Astrocyte of the spinal cord (primary cell): ENCODE data around the gene RBM14.
"Not testable (repeated sequence)": the region's sequence is repeated elsewhere in the genome, so short reads cannot be mapped to it uniquely, and the experiment has no call there.

Experiments
- DNase-seq: peaks from one replicate; pipeline ENCODE4 v3.0.0; 2011; ENCODE audit warnings: low read depth, low spot score
- H3K4me3 ChIP-seq: 2 replicates; pipeline ENCODE4 v1.5.1; 2011; ENCODE audit warnings: low read depth, mild to moderate bottlenecking, low read length, moderate library complexity
- in situ Hi-C: cut with HindIII; loops from 2 replicates; pipeline ENCODE4 v1.10.0; 2017; ENCODE audit warnings: low sequenced_read_pairs
- TF ChIP-seq, protein P1 (sequence below): IDR thresholded peaks from 2 replicates; pipeline ENCODE4 v1.5.1; 2012; ENCODE audit warnings: low read depth, mild to moderate bottlenecking, low read length, inconsistent platforms

Gene RBM14

DNA sequence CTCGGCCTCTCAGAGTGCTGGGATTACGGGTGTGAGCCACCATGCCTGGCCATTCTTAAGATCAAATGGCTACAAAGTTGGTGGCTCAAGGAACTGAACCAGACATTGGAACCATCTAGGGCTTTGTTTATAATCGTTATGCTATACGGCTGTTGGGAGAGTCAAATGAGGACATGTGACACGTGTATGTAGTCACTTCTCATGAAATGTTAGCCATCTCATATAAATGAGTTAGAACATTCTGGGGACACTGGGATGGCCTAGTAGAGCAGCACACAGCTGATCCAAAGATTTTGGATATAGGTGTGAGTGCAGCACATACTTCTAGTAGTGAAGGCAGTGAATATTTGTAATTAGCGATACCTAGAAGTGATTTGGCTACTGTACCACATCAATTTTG is 15.5 kb downstream of the RBM14 start:
- TF ChIP-seq, protein P1, sequence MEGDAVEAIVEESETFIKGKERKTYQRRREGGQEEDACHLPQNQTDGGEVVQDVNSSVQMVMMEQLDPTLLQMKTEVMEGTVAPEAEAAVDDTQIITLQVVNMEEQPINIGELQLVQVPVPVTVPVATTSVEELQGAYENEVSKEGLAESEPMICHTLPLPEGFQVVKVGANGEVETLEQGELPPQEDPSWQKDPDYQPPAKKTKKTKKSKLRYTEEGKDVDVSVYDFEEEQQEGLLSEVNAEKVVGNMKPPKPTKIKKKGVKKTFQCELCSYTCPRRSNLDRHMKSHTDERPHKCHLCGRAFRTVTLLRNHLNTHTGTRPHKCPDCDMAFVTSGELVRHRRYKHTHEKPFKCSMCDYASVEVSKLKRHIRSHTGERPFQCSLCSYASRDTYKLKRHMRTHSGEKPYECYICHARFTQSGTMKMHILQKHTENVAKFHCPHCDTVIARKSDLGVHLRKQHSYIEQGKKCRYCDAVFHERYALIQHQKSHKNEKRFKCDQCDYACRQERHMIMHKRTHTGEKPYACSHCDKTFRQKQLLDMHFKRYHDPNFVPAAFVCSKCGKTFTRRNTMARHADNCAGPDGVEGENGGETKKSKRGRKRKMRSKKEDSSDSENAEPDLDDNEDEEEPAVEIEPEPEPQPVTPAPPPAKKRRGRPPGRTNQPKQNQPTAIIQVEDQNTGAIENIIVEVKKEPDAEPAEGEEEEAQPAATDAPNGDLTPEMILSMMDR = no peak
- H3K4me3 ChIP-seq = no peak overlapping the region
- in situ Hi-C loops = no loop called here
- no peak for DNase-seq

DNA sequence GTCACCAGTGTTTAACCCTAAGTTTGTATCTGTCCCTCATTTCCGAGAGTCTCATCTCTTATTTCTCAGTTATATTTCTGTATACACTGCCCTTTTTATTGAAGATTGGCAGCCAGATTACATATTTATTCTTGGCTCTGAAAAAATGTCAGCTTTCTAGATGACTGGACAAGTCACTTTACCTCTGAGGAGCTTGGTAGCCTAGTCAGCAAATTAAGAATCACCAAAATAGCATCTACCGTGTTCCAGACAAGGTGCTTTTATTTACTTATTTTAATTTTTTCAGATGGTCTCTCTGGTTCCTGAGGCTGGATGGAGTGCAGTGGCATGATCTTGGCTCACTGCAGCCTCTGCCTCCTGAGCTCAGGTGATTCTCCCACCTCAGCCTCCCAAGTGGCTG is 16.5 kb downstream of the RBM14 start:
- DNase-seq = no peak
- in situ Hi-C loops = no loop called here
- no peak overlapping the region for H3K4me3 ChIP-seq
- TF ChIP-seq, protein P1 = no peak

DNA sequence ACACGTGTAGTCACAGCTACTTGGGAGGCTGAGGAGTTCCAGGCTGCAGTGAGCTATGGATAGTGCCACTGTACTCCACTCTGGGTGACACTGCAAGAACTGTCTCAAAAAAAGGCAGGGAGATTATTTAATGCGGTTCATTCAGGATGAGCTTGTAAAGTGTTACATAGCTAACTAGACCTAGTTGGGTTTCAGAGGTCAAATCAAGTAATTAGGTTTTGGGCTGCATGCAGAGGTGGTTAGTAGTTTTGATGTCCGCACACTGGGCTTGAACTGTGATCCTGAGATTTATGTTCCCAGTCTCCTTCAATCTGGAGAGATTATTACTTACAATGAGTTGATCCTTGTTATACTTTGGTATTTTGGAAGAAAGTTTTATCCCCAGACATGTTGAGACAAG is 20.0 kb downstream of the RBM14 start:
- in situ Hi-C loops = no loop called here
- DNase-seq = no peak
- TF ChIP-seq, protein P1 = no peak
- no peak overlapping the region for H3K4me3 ChIP-seq

DNA sequence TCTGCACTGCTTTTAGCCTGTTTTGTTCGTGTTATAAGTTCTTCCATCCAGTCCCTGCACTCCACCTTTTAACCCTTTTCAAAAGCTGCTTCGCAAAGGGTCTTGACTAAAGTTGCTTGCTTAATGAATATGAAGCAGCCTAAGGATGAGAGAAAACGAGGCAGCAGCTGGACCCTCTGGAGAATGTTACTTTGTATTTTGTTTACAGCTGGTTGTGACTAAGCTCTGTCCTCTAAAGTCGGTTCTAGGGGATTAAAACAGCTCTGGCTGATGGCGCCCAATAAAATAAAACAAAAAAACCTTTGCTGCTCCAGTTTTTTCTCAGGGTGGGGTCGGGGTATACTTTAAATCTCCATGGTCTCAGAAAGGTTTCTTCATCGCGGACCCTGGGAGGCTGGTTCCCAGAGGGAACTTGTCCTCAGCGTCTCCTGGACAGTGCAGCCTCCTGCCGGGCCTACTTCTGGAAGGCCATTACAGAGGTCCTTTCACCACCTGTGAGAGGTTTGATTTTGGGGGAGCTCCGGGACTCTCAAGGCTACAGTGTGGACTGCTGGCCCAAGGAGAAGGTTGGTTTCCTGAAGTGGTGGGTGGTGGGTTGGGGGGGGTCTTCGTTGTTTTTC is 21.2 kb downstream of the RBM14 start:
- in situ Hi-C loops = no loop called here
- H3K4me3 ChIP-seq = peak overlapping the region; percentile 28

DNA sequence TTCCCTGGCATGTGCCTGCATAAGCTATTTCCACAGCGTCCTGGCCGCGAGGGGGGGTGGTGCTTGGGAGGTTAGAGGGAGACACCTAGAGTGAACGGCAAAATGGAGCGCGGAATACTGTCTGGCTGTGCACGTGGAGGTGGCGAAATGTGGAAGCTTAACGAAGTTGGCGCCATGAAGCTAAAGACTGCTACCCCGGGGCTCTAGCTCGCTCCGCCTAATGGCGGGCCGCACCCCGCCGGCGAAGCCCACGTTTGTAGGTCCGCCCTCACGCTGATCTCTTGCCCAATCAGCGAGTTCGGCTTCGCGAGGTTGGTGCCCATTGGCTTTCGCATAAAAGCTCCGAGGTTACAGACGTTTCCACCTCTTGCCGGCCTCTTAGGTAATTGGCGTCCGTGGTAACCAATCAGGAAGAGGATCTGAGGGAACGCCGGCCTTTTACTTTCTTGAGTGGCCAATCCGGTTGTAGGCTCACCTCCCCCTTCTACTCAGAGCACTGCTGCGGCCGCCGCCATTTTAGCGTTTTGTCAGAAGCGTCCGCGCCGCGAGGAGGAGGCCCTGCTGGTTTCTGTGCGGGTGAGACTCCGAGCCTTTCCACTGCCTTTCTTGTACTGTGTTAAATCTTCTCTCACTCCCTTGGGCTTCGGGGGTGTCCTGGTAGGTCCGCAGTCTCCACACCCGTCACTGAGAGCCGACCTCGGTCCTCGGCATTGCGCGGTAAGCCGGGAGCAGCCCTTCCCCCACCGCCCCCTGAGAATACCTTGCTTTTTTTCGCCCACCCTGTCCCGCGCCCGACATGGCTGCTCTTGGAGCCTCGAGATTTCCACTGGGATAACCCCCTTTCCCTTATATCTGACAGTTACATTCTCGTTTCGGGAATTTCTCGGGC is 22.0 kb downstream of the RBM14 start, which contains the start of gene RBM4:
Gene RBM4, plus strand, starts transcription at position 527 of the 889 bp plus-strand sequence. CDS start 1,009 bp downstream, outside the sequence.
- TF ChIP-seq, protein P1 = no peak
- in situ Hi-C loops = no loop called here
- DNase-seq = peak; percentile 100
- H3K4me3 ChIP-seq = peak within 1 kb of the TSS; percentile 87

More for the DNA sequence above, 21.2 kb downstream of the RBM14 start:
- no peak for DNase-seq
- TF ChIP-seq, protein P1 = no peak

DNA sequence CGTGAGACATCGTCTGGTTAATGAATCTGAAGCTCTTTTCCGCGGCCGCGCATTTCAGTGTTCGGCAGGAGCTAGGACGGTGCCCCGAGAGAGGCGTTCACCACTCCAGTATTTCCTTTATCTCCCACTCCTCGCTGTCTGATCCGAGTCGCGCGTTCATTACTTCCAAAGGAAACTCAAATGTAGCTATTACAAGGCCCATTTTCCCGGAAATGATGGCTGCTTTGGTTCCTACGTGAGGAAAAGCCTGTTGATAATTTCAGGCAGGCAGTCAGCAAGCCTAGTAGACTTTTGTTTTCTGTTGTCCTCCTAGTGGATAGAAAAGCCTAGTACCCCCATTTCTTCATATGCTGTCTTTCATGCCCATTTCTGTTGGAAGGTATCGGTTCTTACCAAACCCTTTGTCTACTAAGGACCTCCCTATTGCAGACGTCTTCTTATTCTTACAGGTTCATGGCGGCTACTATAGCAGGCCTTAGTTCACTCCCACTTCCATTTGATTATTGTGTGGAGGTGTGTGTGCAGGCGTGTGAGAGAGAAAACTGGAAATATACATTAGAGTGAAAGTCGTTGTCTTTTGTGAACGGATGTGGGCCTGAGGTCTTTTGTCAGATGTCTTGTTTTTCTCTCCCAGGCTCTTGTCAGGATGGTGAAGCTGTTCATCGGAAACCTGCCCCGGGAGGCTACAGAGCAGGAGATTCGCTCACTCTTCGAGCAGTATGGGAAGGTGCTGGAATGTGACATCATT is 22.8 kb downstream of the RBM14 start:
- TF ChIP-seq, protein P1 = peak; percentile 12
- H3K4me3 ChIP-seq = peak overlapping the region; percentile 87
- in situ Hi-C loops = no loop called here
- DNase-seq = peak; percentile 49

DNA sequence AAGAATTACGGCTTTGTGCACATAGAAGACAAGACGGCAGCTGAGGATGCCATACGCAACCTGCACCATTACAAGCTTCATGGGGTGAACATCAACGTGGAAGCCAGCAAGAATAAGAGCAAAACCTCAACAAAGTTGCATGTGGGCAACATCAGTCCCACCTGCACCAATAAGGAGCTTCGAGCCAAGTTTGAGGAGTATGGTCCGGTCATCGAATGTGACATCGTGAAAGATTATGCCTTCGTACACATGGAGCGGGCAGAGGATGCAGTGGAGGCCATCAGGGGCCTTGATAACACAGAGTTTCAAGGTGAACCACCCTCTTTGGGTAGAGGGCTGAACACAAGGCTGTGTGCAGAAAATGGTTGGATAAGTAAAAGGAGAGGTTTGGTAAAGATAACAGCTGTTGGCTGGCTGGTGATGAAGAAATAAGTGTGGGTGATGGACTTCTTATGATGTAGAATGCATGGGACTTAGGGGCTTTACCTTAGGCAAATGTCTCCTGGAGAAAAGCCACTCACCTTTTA is 23.4 kb downstream of the RBM14 start:
- in situ Hi-C loops, DNase-seq: not testable (repeated sequence)
- H3K4me3 ChIP-seq = peak overlapping the region; percentile 87
